ENCODE results near the gene BSPRY. TPM values are rescaled to one million over a fixed set of nuclear protein-coding genes. Genes with fewer than 3 reads are reported as not detected.
"Not testable (repeated sequence)": the region's sequence is repeated elsewhere in the genome, so short reads cannot be mapped to it uniquely, and the experiment has no call there.

Gene BSPRY
- total RNA-seq, 1 experiment from 2014 or later: 1.5 TPM

DNA sequence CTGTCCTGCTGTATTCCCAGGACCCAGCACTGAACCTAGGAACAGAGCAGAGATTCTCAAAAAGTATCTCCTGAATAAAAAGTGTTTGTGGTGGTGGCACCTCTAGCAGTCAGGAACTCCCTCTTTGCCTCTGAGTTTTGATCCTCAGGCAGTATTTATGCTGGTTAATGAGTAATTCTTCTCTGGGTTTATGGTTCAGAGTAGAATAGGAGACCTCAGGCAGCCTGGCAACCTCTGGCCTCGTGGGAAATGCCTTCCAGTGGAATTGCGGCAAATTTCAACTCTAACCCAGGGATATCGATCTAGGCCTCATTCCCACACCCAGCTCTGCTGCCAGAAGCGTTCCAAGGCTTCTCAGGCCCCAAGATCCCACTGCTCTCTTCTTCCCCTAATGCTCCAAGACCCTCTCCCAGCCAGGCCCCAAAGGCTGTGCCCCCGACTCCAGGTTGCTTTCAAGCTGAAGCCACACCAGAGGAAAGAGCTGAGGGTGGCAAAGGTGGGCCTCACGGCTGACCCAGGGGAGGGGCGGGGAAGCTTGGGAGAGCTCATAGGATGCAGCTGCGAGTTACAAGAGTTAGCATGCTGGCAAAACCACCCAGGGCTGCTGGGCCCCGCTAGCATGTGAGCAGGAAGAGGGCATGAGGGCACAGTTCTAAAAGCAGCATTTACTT is 38.4 kb downstream of the BSPRY start:
- H3K4me3 ChIP-seq (ENCODE audit: insufficient read depth, low read depth, low read length): no peak overlapping the region
- peaks cover 3% of the 10 kb centered on the region for H3K36me3 ChIP-seq (replicated peaks; ENCODE audit: control insufficient read depth, insufficient read depth, low read length)
- no peak for DNase-seq
- H3K27me3 ChIP-seq (ENCODE audit: control insufficient read depth, insufficient read depth, low read length): no peaks in the 10 kb centered on the region

DNA sequence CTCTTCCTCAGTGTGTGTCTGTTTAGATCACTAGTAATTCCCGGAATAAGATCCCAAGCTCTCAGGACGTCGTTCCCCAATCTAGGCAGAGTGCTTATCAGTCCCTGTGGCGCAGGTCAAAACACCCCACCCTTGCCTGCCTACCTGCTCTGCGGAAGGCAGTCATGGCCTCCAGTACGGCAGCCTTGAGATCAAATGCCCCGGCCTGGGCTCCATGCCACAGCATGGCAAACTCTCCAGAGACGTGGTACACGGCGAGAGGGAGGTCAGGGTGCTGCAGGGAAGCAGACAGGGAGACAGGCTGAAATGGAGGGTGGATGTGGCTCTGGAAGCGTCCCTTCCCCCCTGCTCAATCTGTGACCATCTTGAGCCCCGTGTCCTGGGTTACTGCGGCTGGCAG is 39.5 kb downstream of the BSPRY start:
- no peak overlapping the region for H3K4me3 ChIP-seq (ENCODE audit: insufficient read depth, low read depth, low read length)
- H3K36me3 ChIP-seq (replicated peaks; ENCODE audit: control insufficient read depth, insufficient read depth, low read length): peaks cover 3% of the 10 kb centered on the region
- peak; percentile 18 for DNase-seq
- no peaks in the 10 kb centered on the region for H3K27me3 ChIP-seq (ENCODE audit: control insufficient read depth, insufficient read depth, low read length)

DNA sequence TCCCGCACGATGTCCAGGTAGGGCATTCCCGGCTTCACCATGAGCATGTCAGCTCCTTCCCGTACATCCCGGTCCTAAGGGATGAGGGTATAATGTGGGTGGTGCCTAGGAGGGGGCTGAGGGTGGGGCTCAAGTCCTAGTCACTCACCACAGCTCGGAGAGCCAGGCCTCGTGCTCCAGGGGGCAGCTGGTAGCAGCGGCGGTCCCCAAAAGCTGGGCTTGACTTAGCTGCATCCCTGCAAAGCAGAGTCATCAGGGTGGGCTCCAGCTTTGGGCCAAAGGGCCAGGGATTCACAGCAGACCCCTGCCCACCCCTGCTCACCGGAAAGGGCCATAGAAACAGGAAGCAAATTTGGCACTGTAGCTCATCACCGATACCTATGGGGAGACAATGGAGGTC is 40.1 kb downstream of the BSPRY start:
- Histone ChIP-seq H3K36me3 (replicated peaks; ENCODE audit: control insufficient read depth, insufficient read depth, low read length) (peaks cover 3% of the 10 kb centered on the region), H3K27me3 (ENCODE audit: control insufficient read depth, insufficient read depth, low read length) (no peaks in the 10 kb centered on the region), H3K4me3 (ENCODE audit: insufficient read depth, low read depth, low read length) (no peak overlapping the region)
- DNase-seq: peak; percentile 13

DNA sequence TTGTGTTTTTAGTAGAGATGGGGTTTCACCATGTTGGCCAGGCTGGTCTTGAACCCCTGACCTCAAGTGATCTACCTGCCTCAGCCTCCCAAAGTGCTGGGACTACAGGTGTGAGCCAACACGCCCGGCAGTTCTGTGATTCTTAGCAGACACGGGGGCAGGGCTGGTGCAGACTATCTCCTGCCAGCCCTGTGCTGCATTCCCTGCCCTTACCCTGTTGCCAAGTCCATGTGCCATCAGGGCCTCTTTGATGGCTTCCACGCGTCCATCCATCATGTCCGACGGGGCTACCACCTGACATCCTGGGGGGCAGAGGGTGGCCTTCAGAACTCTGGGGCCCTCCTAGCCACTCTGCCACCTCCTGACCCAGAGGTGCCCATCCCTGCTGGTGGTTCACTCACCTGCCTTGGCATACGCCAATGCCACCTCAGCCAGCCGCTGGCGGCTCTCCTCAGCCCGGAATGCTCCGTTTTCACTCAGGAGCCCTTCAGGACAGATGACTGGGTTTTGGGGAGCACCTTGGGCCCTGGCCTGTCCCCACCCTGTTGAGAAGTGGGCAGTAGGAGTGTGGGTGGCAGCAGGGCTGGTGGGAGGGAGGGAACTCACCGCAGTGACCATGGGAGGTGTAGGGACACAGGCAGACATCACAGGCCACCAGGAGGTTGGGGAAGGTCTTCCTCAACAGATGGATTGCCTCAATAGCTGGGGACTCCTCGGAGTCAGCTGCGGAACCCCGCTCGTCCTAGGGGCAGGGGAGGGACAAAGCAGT is 41.0 kb downstream of the BSPRY start:
- Histone ChIP-seq H3K36me3 (replicated peaks; ENCODE audit: control insufficient read depth, insufficient read depth, low read length) (peaks cover 3% of the 10 kb centered on the region), H3K27me3 (ENCODE audit: control insufficient read depth, insufficient read depth, low read length) (no peaks in the 10 kb centered on the region), H3K4me3 (ENCODE audit: insufficient read depth, low read depth, low read length) (no peak overlapping the region)
- peak; percentile 14 for DNase-seq

DNA sequence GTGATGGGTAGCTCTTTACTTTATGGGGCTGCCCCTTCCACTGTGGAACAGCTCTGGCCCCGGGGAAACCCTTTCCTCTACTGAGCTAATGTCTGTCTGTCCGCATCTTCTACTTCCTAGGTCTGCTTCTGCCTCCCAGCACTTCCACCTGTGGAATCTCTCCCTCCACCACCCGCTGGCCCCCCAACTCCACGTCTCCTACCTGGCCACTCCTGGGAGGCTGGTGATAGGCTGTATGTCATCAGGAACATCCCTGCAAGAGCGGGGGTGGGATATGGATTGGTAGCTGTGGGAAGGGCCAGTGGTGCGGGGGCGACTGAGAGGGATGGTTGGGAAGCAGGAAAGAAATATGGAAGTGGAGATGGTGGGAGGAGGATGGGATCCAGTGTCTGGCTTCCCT is 42.6 kb downstream of the BSPRY start:
- Histone ChIP-seq H3K27me3 (ENCODE audit: control insufficient read depth, insufficient read depth, low read length) (no peaks in the 10 kb centered on the region), H3K4me3 (ENCODE audit: insufficient read depth, low read depth, low read length) (no peak overlapping the region), H3K36me3 (replicated peaks; ENCODE audit: control insufficient read depth, insufficient read depth, low read length) (peaks cover 3% of the 10 kb centered on the region)
- peak; percentile 18 for DNase-seq

DNA sequence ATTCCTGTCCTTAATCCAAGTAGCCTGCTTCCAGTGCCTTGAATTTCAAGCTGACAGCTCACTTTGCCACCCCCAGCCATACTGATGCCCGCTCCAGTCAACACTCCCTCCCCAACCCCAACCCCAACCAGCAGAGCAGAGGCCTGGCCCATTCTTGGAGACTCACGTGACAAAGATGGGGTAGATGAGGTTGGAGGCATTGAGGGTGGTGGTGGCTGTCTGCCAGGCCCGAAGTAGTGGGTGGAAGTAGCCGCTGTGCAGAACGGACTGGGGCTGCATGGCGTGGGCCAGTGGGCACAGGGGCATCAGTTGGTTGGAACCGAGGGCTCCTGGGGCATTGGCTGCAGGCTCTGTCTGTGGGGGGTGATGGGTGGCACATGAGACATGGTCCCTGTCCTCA is 43.9 kb downstream of the BSPRY start:
- Histone ChIP-seq H3K27me3 (ENCODE audit: control insufficient read depth, insufficient read depth, low read length) (no peaks in the 10 kb centered on the region), H3K4me3 (ENCODE audit: insufficient read depth, low read depth, low read length) (no peak overlapping the region), H3K36me3 (replicated peaks; ENCODE audit: control insufficient read depth, insufficient read depth, low read length) (peaks cover 3% of the 10 kb centered on the region)
- no peak for DNase-seq

DNA sequence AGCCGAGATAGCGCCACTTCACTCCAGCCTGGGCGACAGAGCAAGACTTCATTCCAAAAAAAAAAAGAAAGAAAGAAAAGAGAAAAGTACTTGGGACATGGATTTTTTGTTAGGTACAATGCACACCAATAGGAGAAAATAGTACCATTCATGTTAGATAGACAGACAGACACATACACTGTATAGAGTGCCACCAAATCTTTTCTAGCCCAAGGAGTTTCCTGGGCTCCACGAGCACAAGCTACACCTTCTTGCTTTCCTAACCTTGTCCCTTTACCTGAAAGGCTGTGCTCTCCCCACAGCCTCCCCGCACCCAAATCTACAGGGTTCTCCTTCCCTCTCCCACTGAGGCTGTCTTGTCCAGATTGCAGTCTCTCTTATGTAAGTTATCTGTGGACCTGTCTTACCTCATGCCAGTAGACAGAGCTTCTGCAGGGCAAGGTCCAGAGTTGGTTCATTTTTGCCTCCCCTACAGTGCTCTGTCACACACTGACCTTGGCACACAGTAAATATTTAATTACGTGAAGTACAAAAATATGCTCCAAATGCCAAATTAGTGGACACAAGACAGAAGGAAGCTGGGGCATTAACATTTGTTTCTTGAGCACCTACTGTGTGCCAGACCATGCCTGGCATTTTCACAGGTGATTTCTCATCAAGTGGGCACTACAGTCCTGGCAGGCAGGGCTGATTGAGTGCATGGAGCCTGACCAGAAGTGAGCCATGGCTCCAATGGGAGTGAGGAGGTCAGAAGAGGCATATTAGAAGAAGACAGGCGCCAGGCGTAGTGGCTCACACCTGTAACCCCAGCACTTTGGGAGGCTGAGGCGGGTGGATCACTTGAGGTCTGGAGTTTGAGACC is 45.9 kb downstream of the BSPRY start:
- peaks cover 2% of the 10 kb centered on the region; the same call in 1 of the 2 replicates for H3K36me3 ChIP-seq (replicated peaks; ENCODE audit: control insufficient read depth, insufficient read depth, low read length)
- no peak overlapping the region for H3K4me3 ChIP-seq (ENCODE audit: insufficient read depth, low read depth, low read length)
- DNase-seq: no peak
- H3K27me3 ChIP-seq (ENCODE audit: control insufficient read depth, insufficient read depth, low read length): no peaks in the 10 kb centered on the region

DNA sequence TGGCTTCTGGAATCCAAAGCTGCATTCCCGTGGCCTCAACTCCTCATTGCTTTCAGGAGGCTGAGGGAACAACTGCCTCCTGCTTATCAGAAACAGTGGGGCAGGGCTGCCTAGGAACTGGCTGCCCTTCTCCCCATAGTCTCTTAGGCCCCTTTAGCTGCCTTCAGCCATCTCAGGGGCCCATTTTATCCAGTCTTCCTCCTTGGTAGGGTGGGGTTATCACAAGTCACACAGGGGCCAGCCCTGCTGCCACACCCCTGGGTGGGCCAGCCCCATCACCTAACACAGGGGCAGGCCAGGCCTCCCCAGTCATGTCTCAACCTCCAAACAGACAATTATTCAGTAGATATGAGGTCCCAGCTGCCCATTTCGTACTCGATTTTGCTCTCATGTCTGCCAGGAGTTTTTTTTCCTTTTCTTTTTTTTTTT is 47.9 kb downstream of the BSPRY start:
- Histone ChIP-seq H3K4me3 (ENCODE audit: insufficient read depth, low read depth, low read length) (no peak overlapping the region), H3K27me3 (ENCODE audit: control insufficient read depth, insufficient read depth, low read length) (no peaks in the 10 kb centered on the region), H3K36me3 (replicated peaks; ENCODE audit: control insufficient read depth, insufficient read depth, low read length) (no peaks in the 10 kb centered on the region)
- peak; percentile 31 for DNase-seq

DNA sequence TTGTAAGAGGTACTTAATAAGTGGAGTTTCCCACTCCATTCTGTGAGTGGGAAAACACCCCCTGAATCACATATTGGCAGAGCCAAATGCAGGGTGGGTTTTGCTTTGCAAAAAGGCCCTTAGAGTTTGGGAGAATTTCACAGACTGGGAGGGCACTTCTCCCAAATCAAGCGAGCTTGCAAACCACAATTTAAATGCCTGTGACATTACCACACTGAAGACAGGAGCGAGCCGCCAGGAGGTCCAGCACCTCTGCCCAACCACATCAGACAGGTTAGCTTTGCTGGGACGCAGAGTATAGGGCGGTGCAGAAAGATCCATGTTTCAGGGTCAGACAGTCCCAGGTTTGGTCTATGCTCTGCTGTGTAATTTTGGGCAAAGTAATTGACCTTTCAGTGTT is 49.5 kb downstream of the BSPRY start:
- no peaks in the 10 kb centered on the region for H3K27me3 ChIP-seq (ENCODE audit: control insufficient read depth, insufficient read depth, low read length)
- H3K36me3 ChIP-seq (replicated peaks; ENCODE audit: control insufficient read depth, insufficient read depth, low read length): no peaks in the 10 kb centered on the region
- no peak overlapping the region for H3K4me3 ChIP-seq (ENCODE audit: insufficient read depth, low read depth, low read length)
- DNase-seq: no peak

DNA sequence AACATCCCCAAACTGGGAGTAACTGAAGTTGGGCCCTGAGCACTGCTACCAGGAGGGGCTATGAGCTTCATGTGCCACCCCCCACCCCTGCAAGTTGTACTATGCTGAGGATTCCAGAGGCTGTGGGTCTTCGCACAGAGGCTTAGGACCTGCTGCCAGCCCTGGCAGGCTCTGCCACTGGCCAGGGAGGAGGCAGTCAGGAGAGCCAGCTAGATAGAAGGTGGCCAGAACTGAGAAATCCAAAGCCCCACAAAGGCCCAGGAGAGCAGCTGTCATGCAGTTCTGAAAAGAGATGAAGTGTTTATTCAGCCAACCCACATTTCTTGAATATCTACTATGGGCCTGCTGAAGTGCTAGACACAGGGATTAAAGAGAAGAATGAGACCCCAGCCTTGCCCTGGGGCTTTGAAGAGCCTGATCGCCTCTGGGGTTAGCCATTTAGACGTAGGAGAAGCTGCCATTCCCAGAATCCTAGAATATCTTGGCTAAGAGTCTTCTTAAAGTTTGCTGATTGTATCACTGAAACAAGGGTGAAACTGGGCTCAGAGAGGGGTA is 50.4 kb downstream of the BSPRY start:
- H3K36me3 ChIP-seq (replicated peaks; ENCODE audit: control insufficient read depth, insufficient read depth, low read length): no peaks in the 10 kb centered on the region
- H3K27me3 ChIP-seq (ENCODE audit: control insufficient read depth, insufficient read depth, low read length): no peaks in the 10 kb centered on the region
- no peak for DNase-seq
- no peak overlapping the region; the same call in 1 of the 2 replicates for H3K4me3 ChIP-seq (ENCODE audit: insufficient read depth, low read depth, low read length)

DNA sequence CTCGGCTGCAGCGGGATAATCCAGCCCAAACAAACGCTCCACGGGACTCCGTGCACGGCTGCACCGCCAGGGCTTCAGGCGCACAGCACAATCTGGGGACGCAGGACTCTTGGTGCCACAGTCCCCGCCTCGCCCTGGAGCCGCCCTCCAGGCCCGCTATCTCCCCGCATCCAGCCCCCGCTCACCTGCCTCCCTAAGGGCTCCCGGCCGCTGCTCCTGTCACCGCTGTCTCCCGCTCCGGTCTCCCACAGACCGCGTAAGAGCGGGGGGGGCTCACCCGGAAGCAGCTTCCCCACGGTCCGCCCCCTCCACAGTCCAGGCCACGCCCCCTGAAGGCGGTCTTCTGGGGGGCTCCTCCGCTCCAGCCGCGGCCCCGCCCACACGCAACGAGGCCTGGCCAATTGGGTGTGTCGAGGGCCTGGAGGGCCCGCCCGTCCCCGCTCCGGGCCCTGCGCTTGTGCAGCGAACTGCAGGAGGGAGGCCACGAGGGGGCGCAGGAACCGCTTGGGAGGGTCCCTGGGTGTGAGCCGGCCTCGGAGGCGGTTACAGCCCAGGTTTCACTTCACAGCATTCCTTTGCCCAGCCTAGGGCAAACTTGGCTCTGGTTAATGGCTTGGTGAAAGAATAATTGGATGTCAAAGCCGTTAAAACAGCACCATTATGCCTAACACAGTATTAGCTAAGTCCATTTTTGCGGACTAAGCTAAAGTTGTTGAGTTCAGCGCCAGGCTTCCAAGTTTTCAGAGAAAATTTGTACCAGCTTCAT is 51.9 kb downstream of the BSPRY start, which contains the start of gene ALAD:
ALAD (minus strand) TSS at position 258 of the 766 bp plus-strand sequence. CDS start 7,725 bp downstream, outside the sequence.
- peak; percentile 100 for DNase-seq
- peak within 1 kb of the TSS; percentile 94 for H3K4me3 ChIP-seq (ENCODE audit: insufficient read depth, low read depth, low read length)
- no peaks in the 10 kb centered on the region for H3K36me3 ChIP-seq (replicated peaks; ENCODE audit: control insufficient read depth, insufficient read depth, low read length)
- H3K27me3 ChIP-seq (ENCODE audit: control insufficient read depth, insufficient read depth, low read length): no peaks in the 10 kb centered on the region

DNA sequence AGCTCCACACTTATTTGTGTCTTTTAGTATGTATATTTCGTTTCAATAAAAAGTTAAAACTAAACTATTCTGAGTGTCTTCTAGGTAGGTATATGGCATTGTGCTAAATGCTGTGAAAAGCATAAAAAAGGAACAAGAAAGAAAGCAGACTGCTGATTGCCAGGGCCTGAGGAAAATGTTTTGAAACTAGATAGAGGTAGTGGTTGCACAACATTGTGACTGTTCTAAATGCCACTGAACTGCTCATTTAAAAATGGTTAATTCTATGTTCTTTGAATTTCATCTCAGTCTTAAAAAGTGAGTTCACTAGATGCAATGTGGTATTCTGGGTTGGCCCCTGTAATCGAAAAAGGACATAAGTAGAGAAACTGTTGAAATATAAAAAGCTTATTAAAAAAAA is 54.3 kb downstream of the BSPRY start:
- peaks cover 12% of the 10 kb centered on the region for H3K36me3 ChIP-seq (replicated peaks; ENCODE audit: control insufficient read depth, insufficient read depth, low read length)
- no peak for DNase-seq
- H3K27me3 ChIP-seq (ENCODE audit: control insufficient read depth, insufficient read depth, low read length): no peaks in the 10 kb centered on the region
- H3K4me3 ChIP-seq (ENCODE audit: insufficient read depth, low read depth, low read length): no peak overlapping the region

DNA sequence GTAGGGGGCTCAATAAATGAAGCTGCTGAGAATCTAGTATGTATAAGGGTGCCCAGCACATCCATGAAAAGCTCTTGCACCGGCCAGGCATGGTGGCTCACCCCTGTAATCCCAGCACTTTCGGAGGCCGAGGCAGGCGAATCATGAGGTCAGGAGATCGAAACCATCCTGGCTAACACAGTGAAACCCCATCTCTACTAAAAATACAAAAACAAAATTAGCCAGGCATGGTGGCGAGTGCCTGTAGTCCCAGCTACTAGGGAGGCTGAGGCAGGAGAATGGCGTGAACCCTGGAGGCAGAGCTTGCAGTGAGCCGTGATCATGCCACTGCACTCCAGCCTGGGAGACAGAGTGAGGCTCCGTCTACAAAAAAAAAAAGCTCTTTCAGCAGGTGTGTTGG is 57.0 kb downstream of the BSPRY start:
- DNase-seq; H3K27me3 ChIP-seq (ENCODE audit: control insufficient read depth, insufficient read depth, low read length); H3K4me3 ChIP-seq (ENCODE audit: insufficient read depth, low read depth, low read length): not testable (repeated sequence)
- H3K36me3 ChIP-seq (replicated peaks; ENCODE audit: control insufficient read depth, insufficient read depth, low read length): peaks cover 13% of the 10 kb centered on the region
